HG03064 (cell line): ENCODE results near the gene RHEB.

Experiments used
- ATAC-seq: cut with Tn5 transposase; IDR thresholded peaks from one replicate; pipeline ENCODE4 v1.9.1; 2021; ENCODE audit warnings: low read depth; ENCODE audit not compliant: unreplicated experiment

Gene RHEB

DNA sequence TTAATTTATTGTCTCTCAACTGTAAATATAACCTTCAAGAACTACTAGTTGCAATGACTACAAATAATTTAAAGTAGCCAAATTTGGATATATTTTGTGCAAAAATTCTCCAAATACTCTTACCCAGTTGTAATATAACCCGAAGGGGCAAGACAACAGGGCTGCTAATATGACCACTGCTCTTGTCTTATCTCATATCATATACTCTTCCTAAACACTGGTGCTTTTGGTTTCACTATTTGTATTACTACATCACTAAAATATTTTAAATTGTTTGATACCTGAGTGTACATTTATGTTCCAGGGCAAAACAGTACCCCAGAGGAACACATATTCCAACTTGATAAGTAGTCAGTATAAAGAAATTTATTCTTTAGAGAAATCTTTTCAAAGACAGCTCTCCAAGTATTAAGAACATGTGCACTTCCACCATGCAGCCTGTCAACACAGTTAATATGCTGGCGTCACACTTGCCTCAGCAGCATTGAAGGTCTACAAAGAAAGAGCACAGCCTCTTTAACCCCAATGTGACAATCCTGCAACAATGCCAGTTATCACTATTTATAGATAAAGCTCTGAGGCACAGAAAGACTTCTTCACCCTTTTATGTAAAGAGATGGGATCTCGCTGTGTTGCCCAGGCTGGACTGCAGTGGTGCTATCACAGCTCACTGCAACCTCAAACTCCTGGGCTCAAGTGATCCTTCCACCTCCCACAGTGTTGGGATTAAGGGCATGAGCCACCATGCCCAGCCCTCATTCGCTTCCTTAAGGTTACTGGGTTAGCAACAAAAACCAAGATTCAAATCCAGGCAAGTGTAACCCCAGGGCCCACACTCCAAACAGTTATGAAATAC is 37.8 kb downstream of the RHEB start:
- ATAC-seq: no peak

DNA sequence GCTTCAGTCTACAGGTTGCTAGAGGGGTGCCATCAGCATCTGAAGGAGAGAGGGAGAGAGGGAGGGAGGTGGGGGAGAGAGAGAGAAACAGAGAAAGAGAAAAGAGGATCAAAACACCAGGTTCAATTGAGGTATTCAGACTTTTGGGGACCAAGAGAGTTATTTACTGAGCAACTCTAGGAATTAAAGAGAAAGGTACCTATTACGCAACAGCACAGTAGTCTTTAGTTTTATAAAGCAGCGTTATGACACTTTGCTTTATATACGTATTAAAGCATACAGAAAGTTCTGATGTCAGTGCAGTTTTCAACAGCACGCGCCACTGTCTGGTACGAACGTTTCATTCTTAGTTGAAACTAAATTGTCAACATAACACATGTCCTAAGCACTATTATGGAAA is 41.8 kb downstream of the RHEB start:
- ATAC-seq: no peak

DNA sequence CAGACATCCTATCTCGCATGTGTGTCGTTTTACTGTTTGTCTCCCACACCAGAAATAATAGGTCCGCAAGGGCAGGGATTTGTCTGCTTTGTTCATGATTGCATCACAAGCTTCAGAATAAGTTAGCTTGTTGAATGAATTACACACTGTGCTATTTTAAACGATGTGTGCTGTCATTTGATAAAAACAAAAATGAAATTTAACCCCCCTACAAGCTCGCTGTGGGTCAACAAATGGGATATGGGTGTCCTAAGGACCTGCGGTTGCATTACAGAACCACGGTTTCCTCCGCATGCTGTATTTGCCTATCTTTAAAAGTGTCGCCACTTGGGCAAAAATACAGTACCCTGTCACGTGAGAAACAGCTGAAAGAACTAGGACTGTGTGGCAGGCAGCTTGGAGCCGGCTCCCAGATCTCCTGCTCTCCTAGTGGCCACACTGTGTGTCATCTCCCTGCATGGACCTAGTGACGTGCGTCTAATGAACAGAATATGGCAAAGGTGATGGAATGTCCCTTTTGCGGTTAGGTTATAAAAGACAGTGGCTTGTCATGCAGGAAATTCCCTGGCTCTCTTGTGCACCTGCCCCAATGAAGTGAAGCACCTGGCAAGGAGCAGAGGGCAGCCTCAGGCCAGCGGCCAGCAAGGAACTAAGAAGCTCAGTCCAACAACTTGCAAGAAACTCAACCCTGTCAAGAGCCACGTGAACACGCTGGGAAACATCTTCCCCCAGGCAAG is 46.9 kb downstream of the RHEB start:
- no peak for ATAC-seq

DNA sequence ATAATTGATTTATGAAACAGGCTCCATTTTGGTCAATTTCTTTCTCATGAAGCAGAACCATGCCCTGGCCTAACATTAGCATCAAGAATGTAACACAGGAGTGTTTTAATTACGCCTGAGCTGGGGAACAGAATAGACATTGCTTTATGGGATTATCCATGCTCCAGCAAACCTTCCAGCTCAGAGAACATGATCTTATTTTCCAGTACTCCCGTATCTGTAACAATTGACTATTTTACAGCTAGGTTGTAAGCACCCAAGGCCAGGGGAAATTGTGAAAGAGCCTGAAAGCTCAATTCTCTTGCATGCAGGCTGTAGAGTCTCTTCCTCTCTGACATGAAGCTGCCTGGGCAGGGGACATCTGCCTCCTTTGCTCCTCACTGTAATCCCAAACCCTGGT is 49.0 kb downstream of the RHEB start:
- ATAC-seq: no peak

DNA sequence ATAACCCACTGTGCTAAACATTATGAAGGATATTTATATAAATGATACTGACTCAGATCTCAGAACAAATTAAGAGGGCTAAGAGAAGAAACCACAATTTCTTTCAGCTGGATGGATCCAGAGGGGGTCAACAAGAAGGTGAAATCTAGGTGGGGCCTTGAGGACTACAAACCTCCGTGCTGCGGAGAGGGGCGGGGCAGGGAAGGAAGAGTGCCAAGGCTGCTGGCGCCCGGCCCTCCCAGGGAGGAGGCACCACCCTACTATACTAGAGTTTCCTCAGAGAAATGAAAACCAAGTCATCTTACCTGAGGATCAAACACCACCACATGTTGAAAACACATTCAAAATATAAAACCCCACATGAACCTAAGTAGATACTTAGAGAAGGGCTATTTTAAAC is 50.4 kb downstream of the RHEB start:
- no peak for ATAC-seq

DNA sequence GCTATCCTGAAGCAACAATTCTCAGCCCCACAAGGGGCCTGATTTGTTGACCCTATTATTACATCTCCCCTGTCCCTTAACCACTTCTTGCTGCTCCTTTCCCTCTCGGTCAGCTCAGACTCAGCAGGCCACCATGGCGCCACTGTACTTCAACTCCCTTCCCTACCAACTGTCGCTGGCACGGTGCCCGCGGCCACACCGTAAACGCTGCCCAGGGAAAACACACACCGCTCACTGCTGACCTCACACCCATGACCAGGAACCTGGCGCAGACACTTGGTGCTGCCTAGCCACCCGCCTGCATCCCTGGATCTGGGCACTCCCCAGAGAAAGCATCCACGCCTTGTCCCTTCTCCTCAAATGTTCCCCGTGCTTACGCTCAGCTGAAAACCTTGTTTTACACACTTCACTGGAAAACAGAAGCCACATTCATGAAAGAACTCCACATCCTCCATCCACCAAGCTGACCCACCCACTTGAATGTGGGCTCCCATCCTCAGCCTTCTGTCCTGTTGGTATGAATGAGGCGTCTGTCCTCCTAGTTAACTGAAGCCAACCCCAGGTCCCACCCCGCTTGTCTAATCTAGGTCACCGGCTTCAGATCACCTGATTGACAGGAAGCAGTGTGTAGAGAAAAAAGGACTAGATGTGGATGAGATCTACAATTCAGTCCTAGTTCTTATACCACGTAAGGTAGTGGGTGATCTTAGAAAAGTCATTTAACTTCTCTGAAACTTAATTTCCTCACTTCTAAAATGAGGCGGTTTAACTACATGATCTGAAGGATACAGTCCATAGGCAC is 51.3 kb downstream of the RHEB start:
- ATAC-seq: no peak

DNA sequence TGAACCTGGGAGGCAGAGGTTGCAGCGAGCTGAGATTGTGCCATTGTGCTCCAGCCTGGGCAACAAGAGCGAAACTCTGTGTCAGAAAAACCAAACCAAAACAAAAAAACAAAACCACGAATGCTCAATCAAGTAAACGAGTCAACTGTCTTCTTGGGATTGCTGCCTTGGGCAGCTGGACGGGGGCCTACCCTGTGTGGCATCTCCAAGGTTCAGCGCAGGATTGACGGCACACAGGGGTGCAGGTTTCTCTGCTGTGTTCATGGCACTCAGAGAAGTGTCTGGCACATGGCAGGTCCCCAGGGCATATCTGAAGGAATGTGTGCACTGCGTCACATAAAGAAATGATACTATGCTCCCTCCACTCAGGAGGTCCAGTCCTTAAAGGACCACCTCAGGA is 54.5 kb downstream of the RHEB start:
- no peak for ATAC-seq

DNA sequence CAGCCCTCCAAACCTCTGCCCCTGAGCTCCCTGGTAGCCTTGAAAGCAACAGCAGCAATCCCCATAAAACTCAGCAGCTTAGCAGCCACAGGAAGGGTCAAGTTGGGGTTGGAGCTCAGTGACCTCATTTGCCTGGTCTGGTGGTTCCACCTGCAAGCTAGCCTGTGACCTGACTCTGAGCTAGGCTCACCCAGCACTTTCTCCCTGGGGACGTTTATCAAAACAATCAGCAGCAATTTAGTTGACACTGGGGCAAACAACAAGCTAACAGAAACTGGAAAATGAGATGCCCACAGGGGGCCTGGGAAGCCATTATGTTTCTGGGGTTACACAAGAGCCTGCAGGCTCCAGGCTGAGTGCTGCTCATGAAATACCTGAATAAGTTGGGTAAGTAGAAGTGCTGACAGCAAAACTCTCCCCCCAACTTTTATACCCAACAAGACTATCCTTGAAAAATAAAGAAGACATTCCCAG is 57.4 kb downstream of the RHEB start:
- ATAC-seq: no peak

DNA sequence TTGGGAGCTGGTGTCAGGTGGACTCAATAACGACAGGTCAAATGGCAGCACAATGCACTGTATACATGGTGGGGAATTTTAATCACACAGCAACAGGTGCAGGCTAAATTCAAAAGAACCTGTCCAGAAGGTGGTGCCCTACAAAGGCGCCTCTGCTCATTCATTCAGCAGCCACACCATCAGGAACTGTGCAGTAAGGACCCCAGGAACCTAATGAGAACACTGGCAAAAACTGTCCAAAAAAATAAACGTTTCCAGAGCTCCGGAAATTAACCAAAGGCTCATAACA is 57.8 kb downstream of the RHEB start:
- ATAC-seq: no peak

DNA sequence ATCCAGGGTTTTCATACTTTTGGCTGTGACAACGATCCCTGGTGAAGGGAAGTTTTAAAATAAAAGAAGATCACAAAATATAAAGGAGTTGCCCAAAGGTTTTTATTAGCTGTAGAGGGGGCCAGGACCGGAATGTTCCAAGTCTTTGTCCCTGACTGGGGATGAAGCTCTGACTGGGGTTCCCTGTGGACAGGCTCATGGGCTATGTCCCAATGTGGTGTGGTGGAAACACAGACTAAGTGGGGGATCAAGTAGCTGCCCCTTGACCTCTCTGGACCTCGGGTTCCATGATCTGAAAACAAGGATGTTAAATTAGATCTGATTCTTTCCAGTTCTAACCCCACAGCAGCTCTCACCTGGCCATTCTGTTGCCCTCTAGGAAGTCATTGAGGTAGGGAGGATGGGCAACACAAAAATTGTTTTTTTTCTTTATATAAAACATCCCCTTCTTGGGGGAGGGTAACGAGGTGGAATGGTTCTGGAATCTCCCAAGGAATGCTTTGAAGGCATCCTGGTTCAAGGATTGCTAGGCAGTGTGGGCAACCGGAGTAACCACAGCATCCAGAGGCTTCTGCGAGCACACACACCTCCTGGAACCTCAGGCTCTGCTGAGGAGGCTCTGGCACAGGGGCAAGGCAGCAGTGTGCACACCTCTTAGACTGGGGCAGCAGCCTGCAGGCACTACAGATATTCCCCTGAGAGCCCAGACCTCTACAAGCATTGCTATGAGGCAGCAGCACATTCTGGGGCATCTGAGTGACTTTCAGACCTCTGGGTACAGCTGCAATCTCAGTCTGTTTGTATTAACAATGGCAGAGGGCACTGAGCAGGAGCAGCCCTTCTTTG is 58.4 kb downstream of the RHEB start:
- no peak for ATAC-seq

DNA sequence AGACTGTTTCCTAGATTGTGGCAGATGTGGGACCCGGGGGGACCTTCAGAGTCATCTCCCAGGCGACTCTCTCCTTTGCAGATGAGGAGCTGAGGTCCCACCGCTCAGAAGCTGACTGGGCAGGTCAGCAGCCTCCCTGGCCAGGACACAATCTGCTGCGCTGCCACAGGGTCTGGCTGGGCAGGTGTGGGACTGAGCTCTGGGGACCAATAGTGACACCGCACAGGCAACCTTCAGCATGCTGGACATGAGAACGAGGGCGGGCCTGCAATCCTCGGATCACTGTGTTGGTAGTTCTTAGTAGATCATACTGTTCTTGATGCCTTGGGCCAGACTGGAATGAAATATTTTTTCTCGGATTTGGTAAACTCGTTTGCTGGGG is 59.2 kb downstream of the RHEB start:
- ATAC-seq: no peak

DNA sequence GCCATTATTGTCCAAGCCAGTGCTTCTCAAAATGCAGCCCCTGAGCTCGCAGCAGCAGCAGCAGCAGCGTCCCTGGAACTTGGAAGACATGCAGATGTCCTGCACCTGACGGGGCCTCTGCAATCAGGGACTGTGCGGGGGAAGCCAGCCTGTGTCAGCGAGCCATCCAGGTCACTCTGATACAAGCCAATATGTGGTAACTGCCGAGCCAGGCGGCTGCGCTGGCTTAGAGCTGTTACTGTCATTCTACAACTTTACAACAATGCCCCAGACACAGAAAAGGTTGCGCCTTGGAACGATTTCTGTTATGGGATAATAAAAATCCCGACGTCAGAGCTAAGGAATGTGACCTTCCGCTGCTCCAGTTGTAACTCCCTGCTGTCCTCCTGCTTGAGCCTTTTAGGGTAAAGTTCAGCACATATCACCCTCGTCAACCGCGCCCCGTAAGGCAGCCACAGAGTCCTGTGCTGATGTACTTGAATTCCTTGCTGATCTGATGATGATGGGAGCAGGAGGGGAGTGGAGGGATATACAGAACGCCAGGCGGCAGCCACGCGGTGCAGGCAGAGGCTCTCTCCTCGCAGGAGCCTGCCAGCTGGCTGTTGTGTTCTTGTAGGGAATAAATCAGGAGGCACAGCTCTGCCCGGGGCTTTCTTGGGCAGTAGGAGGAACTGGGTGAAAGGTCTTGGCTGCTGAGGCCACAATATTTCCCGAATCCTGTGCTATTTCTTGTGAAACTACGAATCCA is 59.8 kb downstream of the RHEB start:
- ATAC-seq: no peak

DNA sequence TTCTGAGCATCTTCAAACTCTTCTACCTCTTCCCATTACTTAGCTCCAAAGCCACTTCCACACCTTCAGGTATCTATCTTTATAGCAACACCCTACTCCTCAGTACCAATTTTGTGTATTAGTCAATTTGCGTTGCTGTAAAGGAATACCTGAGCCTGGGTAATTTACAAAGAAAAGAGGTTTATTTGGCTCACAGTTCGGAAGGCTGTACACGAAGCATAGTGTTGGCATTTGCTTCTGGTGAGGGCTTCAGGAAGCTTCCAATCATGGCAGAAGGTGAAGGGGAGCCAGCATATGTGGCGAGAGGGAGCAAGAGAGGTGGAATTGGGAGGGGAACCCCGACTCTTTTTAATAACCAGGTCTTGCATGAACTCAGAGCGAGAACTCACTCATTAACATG is 62.2 kb downstream of the RHEB start:
- no peak for ATAC-seq

DNA sequence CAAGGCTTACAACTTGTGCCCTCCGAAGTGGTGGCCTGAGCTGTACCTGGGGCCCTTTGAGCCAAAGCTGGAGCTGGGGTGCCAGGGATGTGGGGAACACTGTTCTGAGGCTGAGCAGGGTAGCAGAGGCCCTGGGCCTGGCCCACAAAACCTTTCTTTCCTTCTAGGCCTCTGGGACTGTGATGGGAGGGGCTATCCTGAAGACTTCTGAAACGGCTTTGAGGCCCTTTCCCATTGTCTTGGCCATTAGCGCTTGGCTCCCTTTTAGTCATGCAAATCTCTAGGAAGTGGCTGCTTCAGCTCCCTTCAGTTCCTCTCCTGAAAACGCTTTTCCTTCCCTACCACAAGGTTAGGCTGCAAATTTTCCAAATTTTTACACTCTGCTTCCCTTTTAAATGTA is 62.9 kb downstream of the RHEB start:
- ATAC-seq: no peak

DNA sequence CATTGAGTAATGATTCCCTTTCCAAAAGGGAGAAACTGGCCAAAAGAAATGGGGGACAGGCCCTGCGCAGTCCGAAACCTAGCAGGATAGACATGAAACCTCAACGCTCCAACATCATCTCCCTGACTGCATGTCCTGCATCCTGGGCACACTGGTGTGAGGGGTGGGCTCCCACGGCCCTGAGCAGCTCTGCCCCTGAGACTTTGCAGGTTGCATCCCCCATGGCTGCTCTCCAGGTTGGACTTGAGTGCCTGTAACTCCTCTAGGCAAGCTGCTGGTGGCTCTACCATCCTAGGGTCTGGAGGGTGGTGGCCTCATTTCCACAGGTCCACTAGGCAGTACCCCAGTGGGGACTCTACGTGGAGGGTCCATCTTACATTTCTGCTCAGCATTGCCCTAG is 63.4 kb downstream of the RHEB start:
- no peak for ATAC-seq

DNA sequence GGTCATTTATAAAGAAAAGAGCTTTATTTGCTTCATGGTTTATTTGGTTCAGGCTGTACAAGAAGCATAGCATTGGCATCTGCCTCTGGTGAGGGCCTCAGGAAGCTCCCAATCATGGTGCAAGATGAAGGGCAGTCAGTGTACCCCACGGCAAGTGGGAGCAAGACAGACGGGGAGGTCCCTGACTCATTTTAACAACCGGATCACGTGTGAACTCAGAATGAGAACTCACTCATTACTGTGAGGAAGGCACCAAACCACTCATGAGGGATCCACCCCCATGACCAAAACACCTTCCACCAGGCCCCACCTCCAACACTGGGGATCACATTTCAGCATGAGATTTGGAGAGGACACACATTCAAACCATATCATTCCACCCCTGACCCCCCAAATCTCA is 64.0 kb downstream of the RHEB start:
- no peak for ATAC-seq

DNA sequence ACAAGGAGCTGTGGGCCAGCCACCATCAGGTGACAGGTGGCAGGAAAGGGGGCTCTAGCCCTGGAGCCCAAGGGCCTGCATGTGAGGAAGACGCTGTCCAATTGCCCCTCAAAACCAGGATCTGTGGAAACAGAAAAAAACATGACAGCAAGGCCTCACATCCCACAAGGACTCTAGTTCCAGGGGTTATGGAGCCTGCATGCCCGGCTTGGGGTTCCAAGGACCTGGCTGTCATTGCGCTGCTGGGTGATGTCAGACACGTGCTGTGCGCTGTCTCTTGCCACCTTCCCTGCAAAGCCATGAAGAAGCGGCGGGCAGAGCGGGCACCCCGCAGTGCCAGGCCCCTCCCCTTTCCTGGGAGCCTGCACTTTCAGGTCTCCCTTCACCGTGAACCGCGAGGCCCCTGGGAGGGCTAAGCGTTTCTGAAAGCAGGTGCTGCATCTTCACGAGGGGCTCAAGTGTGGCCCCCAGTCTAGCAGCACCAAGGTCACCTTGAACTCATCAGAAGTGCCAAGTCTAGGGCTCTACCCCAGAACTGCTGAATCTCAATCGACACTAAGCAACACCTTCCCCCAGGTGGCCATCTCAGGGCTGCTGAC is 64.7 kb downstream of the RHEB start:
- no peak for ATAC-seq

DNA sequence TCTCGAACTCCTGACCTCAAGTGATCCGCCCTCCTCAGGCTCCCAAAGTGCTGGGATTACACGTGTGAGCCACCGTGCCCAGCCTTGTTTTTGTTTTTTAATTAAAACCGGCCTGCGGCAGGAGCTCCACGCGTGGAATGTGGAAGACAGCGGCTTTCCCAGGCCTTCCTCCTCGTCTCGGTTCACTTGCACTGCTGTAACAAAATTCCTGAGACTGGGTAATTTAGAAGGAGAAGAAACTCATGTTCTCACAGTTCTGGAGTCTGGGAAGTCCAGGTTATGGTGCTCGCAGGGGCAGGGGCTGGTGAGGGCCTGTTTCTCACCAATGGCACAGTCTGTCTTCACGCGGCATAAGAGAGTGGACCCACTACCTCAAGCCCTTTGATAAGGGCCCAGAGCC is 65.4 kb downstream of the RHEB start:
- no peak for ATAC-seq

DNA sequence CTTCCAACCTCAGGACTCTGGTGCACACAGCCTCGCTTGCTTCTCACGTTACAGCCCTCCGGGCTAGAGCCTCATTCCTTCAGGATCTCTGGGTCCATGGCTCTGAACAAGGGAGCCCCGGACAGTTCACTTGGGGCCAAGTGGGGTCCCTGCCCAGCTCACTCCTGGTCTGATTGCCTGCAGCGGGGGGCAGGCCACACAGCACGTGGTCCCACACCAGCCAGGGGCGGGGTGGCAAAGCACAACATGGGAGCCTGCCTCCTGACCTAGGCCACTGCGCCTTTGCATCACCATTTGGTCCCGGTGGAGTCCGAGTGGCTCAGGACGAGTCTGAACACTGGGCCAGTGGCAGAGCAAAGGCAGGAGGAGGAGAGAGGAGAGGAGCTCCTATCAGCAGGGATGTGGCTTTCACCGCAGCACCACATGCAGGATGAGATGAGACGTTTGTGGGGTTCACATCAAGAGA is 66.3 kb downstream of the RHEB start:
- no peak for ATAC-seq
